DND-41 (cell line): Measurements from ENCODE around the gene TRIM41.

Experiments
- EZH2 ChIP-seq: IDR thresholded peaks from 3 replicates; pipeline ENCODE4 v1.6.1; 2012; ENCODE audit warnings: borderline replicate concordance, low read depth, mild to moderate bottlenecking, moderate library complexity, low read length, inconsistent platforms; ENCODE audit not compliant: severe bottlenecking
- TF ChIP-seq, protein P1 (sequence below): IDR thresholded peaks from 2 replicates; pipeline ENCODE4 v1.5.1; 2012; ENCODE audit warnings: borderline replicate concordance, low read length, moderate library complexity, mild to moderate bottlenecking; ENCODE audit not compliant: poor library complexity, severe bottlenecking; ENCODE audit errors: extremely low read depth

DNA sequence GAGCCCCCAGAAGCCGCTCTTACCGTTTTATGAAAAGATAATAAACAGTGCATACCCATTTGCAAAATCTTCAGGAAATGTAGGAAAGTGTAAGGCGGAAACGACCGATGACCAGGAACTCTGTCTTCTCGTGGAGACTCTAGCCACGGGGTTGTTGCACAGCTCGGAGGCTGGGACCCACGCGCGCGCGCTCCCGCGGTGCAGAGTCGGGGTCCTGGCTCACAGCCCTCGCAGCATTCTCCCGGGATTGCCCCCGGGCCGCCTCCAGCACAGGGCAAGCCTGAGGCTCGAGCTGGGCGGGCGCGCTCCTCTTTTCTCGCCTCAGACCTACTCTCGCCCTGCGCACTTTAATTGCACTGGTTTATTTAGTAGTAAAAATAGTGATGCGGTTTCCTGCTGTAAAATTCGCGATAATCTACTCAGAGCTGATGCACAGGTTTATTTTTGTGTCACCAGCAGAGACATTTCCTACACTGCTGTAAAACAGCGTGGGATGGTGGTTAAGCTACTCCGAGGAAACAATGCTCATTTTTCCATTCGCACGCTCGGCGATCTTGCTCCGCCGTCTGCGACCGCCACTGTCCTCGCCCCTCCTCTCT lies 33.6 kb upstream of the TRIM41 start:
- TF ChIP-seq EZH2, result no peak
- TF ChIP-seq, protein P1, sequence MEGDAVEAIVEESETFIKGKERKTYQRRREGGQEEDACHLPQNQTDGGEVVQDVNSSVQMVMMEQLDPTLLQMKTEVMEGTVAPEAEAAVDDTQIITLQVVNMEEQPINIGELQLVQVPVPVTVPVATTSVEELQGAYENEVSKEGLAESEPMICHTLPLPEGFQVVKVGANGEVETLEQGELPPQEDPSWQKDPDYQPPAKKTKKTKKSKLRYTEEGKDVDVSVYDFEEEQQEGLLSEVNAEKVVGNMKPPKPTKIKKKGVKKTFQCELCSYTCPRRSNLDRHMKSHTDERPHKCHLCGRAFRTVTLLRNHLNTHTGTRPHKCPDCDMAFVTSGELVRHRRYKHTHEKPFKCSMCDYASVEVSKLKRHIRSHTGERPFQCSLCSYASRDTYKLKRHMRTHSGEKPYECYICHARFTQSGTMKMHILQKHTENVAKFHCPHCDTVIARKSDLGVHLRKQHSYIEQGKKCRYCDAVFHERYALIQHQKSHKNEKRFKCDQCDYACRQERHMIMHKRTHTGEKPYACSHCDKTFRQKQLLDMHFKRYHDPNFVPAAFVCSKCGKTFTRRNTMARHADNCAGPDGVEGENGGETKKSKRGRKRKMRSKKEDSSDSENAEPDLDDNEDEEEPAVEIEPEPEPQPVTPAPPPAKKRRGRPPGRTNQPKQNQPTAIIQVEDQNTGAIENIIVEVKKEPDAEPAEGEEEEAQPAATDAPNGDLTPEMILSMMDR, result no peak
